ENCODE data around the gene ACLY. TPM values are rescaled to one million over a fixed set of nuclear protein-coding genes. Genes with fewer than 3 reads are reported as not detected.
"Not testable (repeated sequence)": the region's sequence is repeated elsewhere in the genome, so short reads cannot be mapped to it uniquely, and the experiment has no call there.

Gene ACLY
- polyA plus RNA-seq, 6 donors from 2014 or later, result 34.0 to 63.5 (median 49.8) TPM

DNA sequence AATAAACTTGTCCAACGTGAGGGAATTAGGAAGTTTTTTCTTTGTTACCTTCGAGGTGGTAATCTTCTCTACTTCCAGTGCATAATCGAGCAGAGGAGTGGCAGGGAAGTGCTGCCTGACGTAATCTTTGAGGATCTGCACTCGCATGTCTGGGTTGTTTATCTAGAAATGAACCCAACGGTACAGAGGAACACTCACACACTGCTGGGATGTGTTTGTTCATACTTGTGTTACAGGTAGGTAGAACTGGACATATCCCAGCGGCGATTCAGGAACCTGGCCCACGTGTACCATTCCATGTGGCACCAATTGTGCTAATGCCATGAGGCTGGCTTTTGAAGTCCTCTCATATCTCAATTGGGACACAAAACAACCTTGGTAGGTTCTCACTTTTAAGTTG is 49.3 kb downstream of the ACLY start:
- H3K9me3 Mint-ChIP-seq, result no peaks in the 10 kb centered on the region
- DNase-seq, result no peak
- no peak for ATAC-seq (ENCODE audit: low read depth in 2 of 2)
- peaks cover 0 to 3% (median 0%) of the 10 kb centered on the region in 3 donors for H3K4me1 Mint-ChIP-seq
- H3K27me3 Mint-ChIP-seq, result no peaks in the 10 kb centered on the region
- peak overlapping the region in 1 of 8 donors; percentile 58 for H3K4me3 Mint-ChIP-seq
- H3K36me3 Mint-ChIP-seq, result peaks cover 0 to 11% of the 10 kb centered on the region in 2 donors
- peak overlapping the region in 1 of 6 donors; percentile 56 for H3K27ac Mint-ChIP-seq

- Mint-ChIP-seq H3K27me3 (no peaks in the 10 kb centered on the region), H3K4me1 (peaks cover 0 to 3% (median 0%) of the 10 kb centered on the region in 3 donors), H3K9me3 (no peaks in the 10 kb centered on the region), H3K36me3 (peaks cover 0 to 11% of the 10 kb centered on the region in 2 donors), H3K27ac (peak overlapping the region in 1 of 6 donors; percentile 11), H3K4me3 (peak overlapping the region in 2 of 8 donors; percentile 29 to 58)
- ATAC-seq (ENCODE audit: low read depth in 2 of 2), result no peak
- no peak for DNase-seq
Observed at GRCh38 chr17:41868568-41868967, 50.2 kb downstream of the ACLY start.

GRCh38 chr17:41865596-41865893 is 53.2 kb downstream of the ACLY start:
- no peaks in the 10 kb centered on the region for H3K27me3 Mint-ChIP-seq
- peak overlapping the region in 1 of 8 donors; percentile 93 for H3K4me3 Mint-ChIP-seq
- H3K4me1 Mint-ChIP-seq, result peaks cover 8 to 17% (median 15%) of the 10 kb centered on the region in 3 donors
- peak overlapping the region in 4 of 6 donors; percentile 91 to 94 (median 92) for H3K27ac Mint-ChIP-seq
- no peaks in the 10 kb centered on the region for H3K9me3 Mint-ChIP-seq
- ATAC-seq (ENCODE audit: low read depth in 2 of 2) (peak in 1 of 2 donors; percentile 14), DNase-seq (no peak)
- peaks cover 0 to 7% of the 10 kb centered on the region in 2 donors for H3K36me3 Mint-ChIP-seq

GRCh38 chr17:41864836-41865595 is 53.7 kb downstream of the ACLY start, which contains the start of gene KLHL11:
KLHL11 (minus strand) TSS chr17:41865423; CDS start chr17:41865370, 53 bp downstream.
- Mint-ChIP-seq H3K4me3 (peak within 1 kb of the TSS in 3 of 8 donors; percentile 41 to 93 (median 50)), H3K27ac (peak within 1 kb of the TSS in 4 of 6 donors; percentile 91 to 94 (median 92)), H3K27me3 (no peaks in the 10 kb centered on the region), H3K9me3 (no peaks in the 10 kb centered on the region), H3K36me3 (peaks cover 0 to 7% of the 10 kb centered on the region in 2 donors), H3K4me1 (peaks cover 8 to 21% (median 18%) of the 10 kb centered on the region in 3 donors)
- DNase-seq (peak; percentile 87), ATAC-seq (ENCODE audit: low read depth in 2 of 2) (peak; percentile 91 to 94)

DNA sequence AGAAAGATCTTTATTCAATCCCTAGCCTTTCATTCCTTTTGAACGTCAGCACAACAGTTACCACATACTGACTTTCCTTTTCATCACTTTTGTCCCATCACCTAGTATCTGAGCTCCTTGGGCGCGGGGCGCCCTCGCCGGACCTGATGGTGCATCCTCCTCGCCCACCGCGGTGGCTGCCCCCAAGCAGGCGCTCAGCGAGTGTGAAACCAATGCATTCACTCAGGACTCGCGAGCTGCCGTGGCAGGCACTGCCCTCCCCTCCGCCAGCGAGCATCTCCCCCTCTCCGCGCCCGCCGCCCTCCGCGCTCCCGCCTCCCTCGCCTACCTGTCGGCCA is 54.3 kb downstream of the ACLY start:
- Mint-ChIP-seq H3K4me1 (peaks cover 8 to 26% (median 18%) of the 10 kb centered on the region in 3 donors), H3K36me3 (peaks cover 0 to 7% of the 10 kb centered on the region in 2 donors), H3K4me3 (no peak overlapping the region), H3K27ac (no peak overlapping the region), H3K9me3 (no peaks in the 10 kb centered on the region), H3K27me3 (no peaks in the 10 kb centered on the region)
- DNase-seq, result no peak
- ATAC-seq (ENCODE audit: low read depth in 2 of 2), result no peak

- Mint-ChIP-seq H3K4me3 (no peak overlapping the region), H3K9me3 (no peaks in the 10 kb centered on the region), H3K27me3 (no peaks in the 10 kb centered on the region), H3K4me1 (peaks cover 8 to 28% (median 19%) of the 10 kb centered on the region in 3 donors), H3K27ac (no peak overlapping the region), H3K36me3 (peaks cover 0 to under 1% of the 10 kb centered on the region in 2 donors)
- no peak for DNase-seq
- no peak for ATAC-seq (ENCODE audit: low read depth in 2 of 2)
Observed at GRCh38 chr17:41863074-41863848, 55.5 kb downstream of the ACLY start.

DNA sequence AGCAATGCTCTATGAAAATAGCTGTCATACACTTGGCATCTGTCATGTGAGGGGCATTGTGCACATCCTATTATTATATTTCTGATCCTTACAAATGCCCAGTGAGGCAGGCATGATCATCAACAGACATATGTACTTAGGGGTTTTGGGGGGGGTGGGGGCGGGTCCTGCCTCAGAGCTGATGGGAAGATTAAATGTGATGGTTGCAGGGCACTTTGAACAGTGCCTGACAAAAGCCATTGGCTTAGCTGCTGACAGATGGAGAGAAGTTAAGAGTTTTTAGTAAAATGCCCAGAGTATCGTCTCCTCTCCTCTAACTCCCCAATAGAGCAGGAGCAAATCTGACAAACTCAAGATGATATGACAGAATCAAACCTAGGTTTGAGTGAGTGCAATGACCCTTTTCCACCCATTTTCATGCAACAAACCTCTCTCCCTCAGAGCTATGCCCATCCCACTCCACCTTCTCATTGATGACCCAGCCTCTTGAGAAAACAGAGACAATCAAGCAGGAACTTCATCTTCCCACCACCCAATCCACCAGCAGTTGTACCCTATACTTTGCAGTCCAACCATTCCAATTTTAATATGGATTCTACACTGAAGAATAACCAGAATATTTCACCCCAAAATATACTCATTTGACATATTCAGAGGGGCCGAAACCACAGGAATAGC is 58.4 kb downstream of the ACLY start:
- H3K27ac Mint-ChIP-seq, result peak overlapping the region in 2 of 6 donors; percentile 41 to 71
- peaks cover 8 to 32% (median 25%) of the 10 kb centered on the region in 3 donors for H3K4me1 Mint-ChIP-seq
- ATAC-seq (ENCODE audit: low read depth in 2 of 2) (no peak), DNase-seq (no peak)
- H3K9me3 Mint-ChIP-seq, result no peaks in the 10 kb centered on the region
- H3K27me3 Mint-ChIP-seq, result no peaks in the 10 kb centered on the region
- H3K4me3 Mint-ChIP-seq, result peak overlapping the region in 1 of 8 donors; percentile 32
- H3K36me3 Mint-ChIP-seq, result no peaks in the 10 kb centered on the region

- peak overlapping the region in 2 of 6 donors; percentile 66 to 68 for H3K27ac Mint-ChIP-seq
Observed at GRCh38 chr17:41851382-41851781, 67.4 kb downstream of the ACLY start.

DNA sequence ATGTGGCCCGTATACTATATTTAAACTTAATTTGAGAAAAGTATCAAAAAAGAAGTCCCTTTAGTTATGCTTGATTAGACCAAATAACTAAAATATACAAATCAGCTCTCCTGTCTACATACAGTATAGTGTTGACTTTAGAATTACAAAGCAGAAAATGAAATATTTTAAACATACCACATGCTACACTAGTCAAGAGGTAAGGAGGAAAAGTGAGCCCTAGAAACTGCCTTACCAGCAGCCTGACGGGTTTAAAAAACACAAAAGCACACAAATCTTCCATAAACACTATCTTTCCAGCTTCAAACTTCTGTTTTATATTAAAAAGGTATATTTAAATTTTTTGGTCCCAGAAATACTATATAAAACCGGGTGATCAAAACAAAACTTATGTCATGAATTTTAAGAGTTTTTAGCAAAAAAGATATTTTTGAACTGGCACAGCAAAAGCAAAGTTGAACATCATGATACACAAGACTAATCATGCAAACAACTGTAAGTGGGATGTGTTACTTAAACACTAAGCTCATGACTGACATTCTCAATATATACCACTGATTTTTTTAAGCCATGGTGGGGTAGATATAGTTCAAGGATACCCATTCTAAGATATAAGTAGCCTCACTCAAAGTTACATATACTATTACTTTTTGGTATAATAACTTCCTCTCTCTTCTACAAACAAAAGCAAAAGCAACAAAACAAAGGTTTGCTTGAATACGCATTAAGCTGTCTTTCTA is 69.3 kb downstream of the ACLY start:
- H3K4me1 Mint-ChIP-seq, result peaks cover 6 to 39% (median 8%) of the 10 kb centered on the region in 3 donors
- peaks cover 4 to 8% of the 10 kb centered on the region in 2 donors for H3K36me3 Mint-ChIP-seq
- peak overlapping the region in 3 of 6 donors; percentile 24 to 54 (median 43) for H3K27ac Mint-ChIP-seq
- no peaks in the 10 kb centered on the region for H3K27me3 Mint-ChIP-seq
- ATAC-seq (ENCODE audit: low read depth in 2 of 2), result peak in 1 of 2 donors; percentile 32
- no peak for DNase-seq
- peak overlapping the region in 1 of 8 donors; percentile 54 for H3K4me3 Mint-ChIP-seq
- no peaks in the 10 kb centered on the region for H3K9me3 Mint-ChIP-seq

More at GRCh38 chr17:41851382-41851781, 67.4 kb downstream of the ACLY start:
- H3K9me3 Mint-ChIP-seq, DNase-seq, H3K4me3 Mint-ChIP-seq, H3K27me3 Mint-ChIP-seq, H3K36me3 Mint-ChIP-seq: not testable (repeated sequence)
- ATAC-seq (ENCODE audit: low read depth in 2 of 2), result peak in 1 of 2 donors; percentile 28
- peaks cover 6 to 41% (median 8%) of the 10 kb centered on the region in 3 donors for H3K4me1 Mint-ChIP-seq

DNA sequence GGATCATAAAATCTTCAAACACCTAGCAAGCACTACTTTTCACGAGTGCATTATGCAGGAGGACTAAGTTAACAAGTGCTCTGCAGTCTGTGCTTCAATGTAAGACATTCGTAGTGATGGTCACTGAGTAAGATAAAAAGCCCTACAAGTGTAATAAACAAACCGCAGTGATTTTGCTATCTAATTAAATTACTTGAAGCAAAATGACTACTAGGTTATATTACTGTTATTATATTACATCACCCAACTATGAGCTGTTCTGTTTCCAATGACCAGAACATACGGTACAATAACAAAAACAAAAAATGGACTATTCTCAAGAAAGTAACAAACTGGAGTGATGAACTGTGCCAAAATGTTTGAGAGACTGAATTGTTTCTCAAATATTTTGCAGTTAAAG is 70.0 kb downstream of the ACLY start:
- H3K9me3 Mint-ChIP-seq, result no peaks in the 10 kb centered on the region
- peaks cover 6 to 39% (median 8%) of the 10 kb centered on the region in 3 donors for H3K4me1 Mint-ChIP-seq
- peak overlapping the region in 2 of 6 donors; percentile 14 to 43 for H3K27ac Mint-ChIP-seq
- DNase-seq, result no peak
- peaks cover 3 to 8% of the 10 kb centered on the region in 2 donors for H3K36me3 Mint-ChIP-seq
- H3K27me3 Mint-ChIP-seq, result no peaks in the 10 kb centered on the region
- no peak for ATAC-seq (ENCODE audit: low read depth in 2 of 2)
- no peak overlapping the region for H3K4me3 Mint-ChIP-seq

DNA sequence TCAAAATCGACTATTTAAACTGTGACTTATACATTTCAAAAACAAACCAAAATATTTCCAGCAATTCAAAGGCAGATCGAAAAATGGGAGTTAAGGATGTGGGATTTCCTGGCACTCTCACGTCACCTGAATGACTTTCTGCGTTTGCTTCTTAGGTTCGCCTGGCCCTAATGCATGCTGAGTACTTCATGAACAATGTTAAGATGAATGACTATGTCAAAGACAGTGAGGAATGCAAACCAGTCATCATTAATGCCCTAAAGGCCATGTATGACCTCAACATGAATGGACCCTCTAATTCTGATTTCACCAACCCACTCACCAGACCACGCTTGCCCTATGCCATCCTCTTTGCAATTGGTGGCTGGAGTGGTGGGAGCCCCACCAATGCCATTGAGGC is 73.8 kb downstream of the ACLY start:
- Mint-ChIP-seq H3K4me1 (peaks cover 0 to 11% (median 8%) of the 10 kb centered on the region in 3 donors), H3K4me3 (no peak overlapping the region), H3K27ac (no peak overlapping the region), H3K36me3 (peaks cover 0 to 8% of the 10 kb centered on the region in 2 donors), H3K9me3 (no peaks in the 10 kb centered on the region), H3K27me3 (no peaks in the 10 kb centered on the region)
- no peak for DNase-seq
- ATAC-seq (ENCODE audit: low read depth in 2 of 2), result no peak

DNA sequence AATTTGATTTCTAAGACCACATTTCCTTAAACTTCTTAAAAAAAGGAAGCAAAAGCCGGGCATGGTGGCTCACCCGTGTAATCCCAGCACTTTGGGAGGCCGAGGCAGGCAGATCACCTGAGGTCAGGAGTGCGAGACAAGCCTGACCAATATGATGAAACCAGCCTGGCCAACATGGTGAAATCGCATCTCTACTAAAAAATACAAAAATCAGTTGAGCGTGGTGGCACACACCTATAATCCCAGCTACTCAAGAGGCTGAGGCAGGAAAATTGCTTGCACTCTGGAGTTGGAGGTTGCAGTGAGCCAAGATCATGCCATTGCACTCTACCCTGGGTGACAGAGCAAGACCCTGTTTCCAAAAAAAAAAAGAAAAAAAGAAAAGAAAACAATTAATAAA is 78.0 kb downstream of the ACLY start:
- not testable (repeated sequence) for DNase-seq; H3K4me1 Mint-ChIP-seq; H3K27ac Mint-ChIP-seq; H3K36me3 Mint-ChIP-seq; ATAC-seq (ENCODE audit: low read depth in 2 of 2); H3K4me3 Mint-ChIP-seq; H3K27me3 Mint-ChIP-seq; H3K9me3 Mint-ChIP-seq

- Mint-ChIP-seq H3K4me1 (peaks cover 8 to 13% (median 8%) of the 10 kb centered on the region in 3 donors), H3K27ac (peak overlapping the region in 1 of 6 donors; percentile 70)
- H3K9me3 Mint-ChIP-seq; ATAC-seq (ENCODE audit: low read depth in 2 of 2); H3K4me3 Mint-ChIP-seq; DNase-seq; H3K27me3 Mint-ChIP-seq; H3K36me3 Mint-ChIP-seq: not testable (repeated sequence)
Observed at GRCh38 chr17:41839448-41839847, 79.3 kb downstream of the ACLY start.

Data from naive B cell (primary cell).